IMR-90 (cell line): ENCODE results near the gene CAMKMT.

Experiments
- BHLHE40 ChIP-seq: fragments of 150-350 bp; IDR thresholded peaks from 2 replicates; pipeline ENCODE4 v1.6.1; 2016; ENCODE audit warnings: mild to moderate bottlenecking, low read depth, low read length
- CEBPB ChIP-seq: IDR thresholded peaks from 2 replicates; pipeline ENCODE4 v1.6.1; 2012; ENCODE audit warnings: low read depth, low read length, improper control_type of control experiment
- CHD1 ChIP-seq: IDR thresholded peaks from 2 replicates; pipeline ENCODE4 v1.6.1; 2012; ENCODE audit warnings: low read depth, low read length, improper control_type of control experiment
- FOS ChIP-seq: fragments of 150-350 bp; IDR thresholded peaks from 2 replicates; pipeline ENCODE4 v1.6.1; 2016; ENCODE audit warnings: low read depth, low read length
- MAZ ChIP-seq: IDR thresholded peaks from 2 replicates; pipeline ENCODE4 v1.6.1; 2012; ENCODE audit warnings: low read depth, mild to moderate bottlenecking, low read length, improper control_type of control experiment, moderate library complexity, borderline replicate concordance
- POLR2A ChIP-seq: IDR thresholded peaks from 2 replicates; pipeline ENCODE4 v1.6.1; 2012; ENCODE audit warnings: mild to moderate bottlenecking, low read depth, low read length
- RAD21 ChIP-seq: IDR thresholded peaks from 2 replicates; pipeline ENCODE4 v1.6.1; 2012; ENCODE audit warnings: low read length, improper control_type of control experiment
- RCOR1 ChIP-seq: IDR thresholded peaks from 2 replicates; pipeline ENCODE4 v1.6.1; 2012; ENCODE audit warnings: mild to moderate bottlenecking, low read length, improper control_type of control experiment; ENCODE audit not compliant: insufficient replicate concordance
- RFX5 ChIP-seq: IDR thresholded peaks from 2 replicates; pipeline ENCODE4 v1.8.0; 2012; ENCODE audit warnings: low read depth, mild to moderate bottlenecking, low read length, moderate library complexity
- SMC3 ChIP-seq: fragments of 150-350 bp; IDR thresholded peaks from 2 replicates; pipeline ENCODE4 v1.6.1; 2016; ENCODE audit warnings: low read depth, mild to moderate bottlenecking, antibody characterized with exemption, low read length, moderate library complexity
- TF ChIP-seq, protein P1 (sequence below): conservative IDR thresholded peaks from 2 replicates; pipeline ENCODE4 v1.5.1; 2012; ENCODE audit warnings: mild to moderate bottlenecking, low read depth, low read length, improper control_type of control experiment
- TF ChIP-seq, protein P2 (sequence below): fragments of 150-350 bp; IDR thresholded peaks from 2 replicates; pipeline ENCODE4 v1.6.1; 2017; ENCODE audit warnings: mild to moderate bottlenecking, antibody characterized with exemption, low read length, low read depth
- TF ChIP-seq, protein P3 (sequence below): fragments of 150-350 bp; IDR thresholded peaks from 2 replicates; pipeline ENCODE4 v1.6.1; 2016; ENCODE audit warnings: low read depth, mild to moderate bottlenecking, low read length, moderate library complexity, borderline replicate concordance

DNA sequence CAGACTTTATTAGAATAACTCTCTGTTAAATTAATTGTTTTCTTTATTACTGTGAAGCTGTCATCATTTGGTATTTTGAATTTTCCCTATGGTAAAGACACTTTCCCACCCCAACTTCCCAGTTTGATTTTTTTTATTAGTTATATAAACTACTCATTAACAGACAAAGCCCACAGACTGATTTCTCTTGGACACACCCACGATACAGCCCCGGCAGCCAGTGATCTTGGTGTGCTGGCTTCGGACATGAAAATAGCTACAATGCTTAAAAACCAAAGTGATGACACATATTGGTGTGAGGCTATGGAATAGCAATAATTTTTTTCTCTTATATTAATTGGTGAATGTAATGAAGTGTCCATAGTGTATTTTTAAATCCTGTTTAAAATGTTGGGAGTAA is 354.4 kb downstream of the CAMKMT start:
- TF ChIP-seq, protein P1, sequence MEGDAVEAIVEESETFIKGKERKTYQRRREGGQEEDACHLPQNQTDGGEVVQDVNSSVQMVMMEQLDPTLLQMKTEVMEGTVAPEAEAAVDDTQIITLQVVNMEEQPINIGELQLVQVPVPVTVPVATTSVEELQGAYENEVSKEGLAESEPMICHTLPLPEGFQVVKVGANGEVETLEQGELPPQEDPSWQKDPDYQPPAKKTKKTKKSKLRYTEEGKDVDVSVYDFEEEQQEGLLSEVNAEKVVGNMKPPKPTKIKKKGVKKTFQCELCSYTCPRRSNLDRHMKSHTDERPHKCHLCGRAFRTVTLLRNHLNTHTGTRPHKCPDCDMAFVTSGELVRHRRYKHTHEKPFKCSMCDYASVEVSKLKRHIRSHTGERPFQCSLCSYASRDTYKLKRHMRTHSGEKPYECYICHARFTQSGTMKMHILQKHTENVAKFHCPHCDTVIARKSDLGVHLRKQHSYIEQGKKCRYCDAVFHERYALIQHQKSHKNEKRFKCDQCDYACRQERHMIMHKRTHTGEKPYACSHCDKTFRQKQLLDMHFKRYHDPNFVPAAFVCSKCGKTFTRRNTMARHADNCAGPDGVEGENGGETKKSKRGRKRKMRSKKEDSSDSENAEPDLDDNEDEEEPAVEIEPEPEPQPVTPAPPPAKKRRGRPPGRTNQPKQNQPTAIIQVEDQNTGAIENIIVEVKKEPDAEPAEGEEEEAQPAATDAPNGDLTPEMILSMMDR, result no peak
- TF ChIP-seq POLR2A (no peak), MAZ (no peak), RFX5 (no peak), CHD1 (no peak), SMC3 (no peak), CEBPB (no peak), FOS (no peak), RAD21 (no peak), RCOR1 (no peak), BHLHE40 (no peak)
- TF ChIP-seq, protein P2, sequence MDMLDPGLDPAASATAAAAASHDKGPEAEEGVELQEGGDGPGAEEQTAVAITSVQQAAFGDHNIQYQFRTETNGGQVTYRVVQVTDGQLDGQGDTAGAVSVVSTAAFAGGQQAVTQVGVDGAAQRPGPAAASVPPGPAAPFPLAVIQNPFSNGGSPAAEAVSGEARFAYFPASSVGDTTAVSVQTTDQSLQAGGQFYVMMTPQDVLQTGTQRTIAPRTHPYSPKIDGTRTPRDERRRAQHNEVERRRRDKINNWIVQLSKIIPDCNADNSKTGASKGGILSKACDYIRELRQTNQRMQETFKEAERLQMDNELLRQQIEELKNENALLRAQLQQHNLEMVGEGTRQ, result no peak
- TF ChIP-seq, protein P3, sequence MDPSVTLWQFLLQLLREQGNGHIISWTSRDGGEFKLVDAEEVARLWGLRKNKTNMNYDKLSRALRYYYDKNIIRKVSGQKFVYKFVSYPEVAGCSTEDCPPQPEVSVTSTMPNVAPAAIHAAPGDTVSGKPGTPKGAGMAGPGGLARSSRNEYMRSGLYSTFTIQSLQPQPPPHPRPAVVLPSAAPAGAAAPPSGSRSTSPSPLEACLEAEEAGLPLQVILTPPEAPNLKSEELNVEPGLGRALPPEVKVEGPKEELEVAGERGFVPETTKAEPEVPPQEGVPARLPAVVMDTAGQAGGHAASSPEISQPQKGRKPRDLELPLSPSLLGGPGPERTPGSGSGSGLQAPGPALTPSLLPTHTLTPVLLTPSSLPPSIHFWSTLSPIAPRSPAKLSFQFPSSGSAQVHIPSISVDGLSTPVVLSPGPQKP, result no peak
